Measurements from ENCODE around the gene EML5. TPM values are rescaled to one million over a fixed set of nuclear protein-coding genes. Genes with fewer than 3 reads are reported as not detected.
A peak's percentile ranks its signal among the peaks of the same experiment; 100 is the strongest.
"Not testable (repeated sequence)": the region's sequence is repeated elsewhere in the genome, so short reads cannot be mapped to it uniquely, and the experiment has no call there.

EML5 gene
- total RNA-seq, 1 donor from 2014 or later, result 0.25 TPM

- intact Hi-C loops (cut with micrococcal nuclease), result no loop called here
- ATAC-seq, result no peak
- DNase-seq, result no peak
Observed at GRCh38 chr14:88808359-88808758, 15.6 kb upstream of the EML5 start.

GRCh38 chr14:88804477-88804876 lies 11.7 kb upstream of the EML5 start:
- intact Hi-C loops (cut with micrococcal nuclease), result no loop called here
- ATAC-seq, result no peak
- no peak for DNase-seq

- no peak for ATAC-seq
- DNase-seq, result no peak
- intact Hi-C loops (cut with micrococcal nuclease), result no loop called here
Observed at GRCh38 chr14:88804035-88804434, 11.3 kb upstream of the EML5 start.

GRCh38 chr14:88802596-88802995 lies 9.8 kb upstream of the EML5 start:
- ATAC-seq, result no peak
- intact Hi-C loops (cut with micrococcal nuclease), result no loop called here

GRCh38 chr14:88799522-88799921 lies 6.8 kb upstream of the EML5 start:
- no peak for ATAC-seq
- no peak for DNase-seq
- intact Hi-C loops (cut with micrococcal nuclease), result no loop called here

More at GRCh38 chr14:88802596-88802995, 9.8 kb upstream of the EML5 start:
- no peak for DNase-seq

GRCh38 chr14:88798156-88798555 lies 5.4 kb upstream of the EML5 start:
- ATAC-seq, result no peak
- DNase-seq, result no peak
- intact Hi-C loops (cut with micrococcal nuclease), result no loop called here

GRCh38 chr14:88793259-88793625 lies 489 bp upstream of the EML5 start:
- ATAC-seq (peak; percentile 4), DNase-seq (no peak)
- intact Hi-C loops (cut with micrococcal nuclease), result no loop called here

GRCh38 chr14:88791629-88792472 lies 902 bp downstream of the EML5 start:
- intact Hi-C loops (cut with micrococcal nuclease), result no loop called here
- DNase-seq, result peak; percentile 33
- ATAC-seq, result no peak

- intact Hi-C loops (cut with micrococcal nuclease), result no loop called here
- ATAC-seq, result no peak
- no peak for DNase-seq
Observed at GRCh38 chr14:88791252-88791621, 1.5 kb downstream of the EML5 start.

- intact Hi-C loops (cut with micrococcal nuclease), result no loop called here
- no peak for ATAC-seq
- no peak for DNase-seq
Observed at GRCh38 chr14:88790501-88791251, 2.1 kb downstream of the EML5 start.

GRCh38 chr14:88789573-88789972 lies 3.2 kb downstream of the EML5 start:
- DNase-seq; ATAC-seq; intact Hi-C loops (cut with micrococcal nuclease): not testable (repeated sequence)

GRCh38 chr14:88786715-88787114 lies 6.0 kb downstream of the EML5 start:
- DNase-seq (no peak), ATAC-seq (no peak)
- intact Hi-C loops (cut with micrococcal nuclease), result no loop called here

- DNase-seq (no peak), ATAC-seq (no peak)
- intact Hi-C loops (cut with micrococcal nuclease), result no loop called here
Observed at GRCh38 chr14:88785911-88786310, 6.8 kb downstream of the EML5 start.

GRCh38 chr14:88775532-88775931 lies 17.2 kb downstream of the EML5 start:
- intact Hi-C loops (cut with micrococcal nuclease), result no loop called here
- DNase-seq, result no peak
- no peak for ATAC-seq

- intact Hi-C loops (cut with micrococcal nuclease), result no loop called here
- ATAC-seq (no peak), DNase-seq (no peak)
Observed at GRCh38 chr14:88770736-88771135, 22.0 kb downstream of the EML5 start.

- intact Hi-C loops (cut with micrococcal nuclease), result no loop called here
- ATAC-seq, result no peak
- DNase-seq, result no peak
Observed at GRCh38 chr14:88765130-88765529, 27.6 kb downstream of the EML5 start.

GRCh38 chr14:88753873-88754272 lies 38.9 kb downstream of the EML5 start:
- DNase-seq (no peak), ATAC-seq (no peak)
- intact Hi-C loops (cut with micrococcal nuclease), result no loop called here

GRCh38 chr14:88750945-88751344 lies 41.8 kb downstream of the EML5 start:
- ATAC-seq, result no peak
- intact Hi-C loops (cut with micrococcal nuclease), result no loop called here
- no peak for DNase-seq

- no peak for DNase-seq
- intact Hi-C loops (cut with micrococcal nuclease), result no loop called here
- no peak for ATAC-seq
Observed at GRCh38 chr14:88750413-88750812, 42.3 kb downstream of the EML5 start.

GRCh38 chr14:88749139-88749538 lies 43.6 kb downstream of the EML5 start:
- intact Hi-C loops (cut with micrococcal nuclease), result no loop called here
- DNase-seq (no peak), ATAC-seq (no peak)

- intact Hi-C loops (cut with micrococcal nuclease), result no loop called here
- ATAC-seq (no peak), DNase-seq (no peak)
Observed at GRCh38 chr14:88748288-88748687, 44.5 kb downstream of the EML5 start.
